GM12872 (cell line): ENCODE data around the gene MRPL54.

ENCODE experiments used
- CTCF ChIP-seq: IDR thresholded peaks from 3 replicates; pipeline ENCODE4 v1.5.1; 2011; ENCODE audit warnings: low read depth, mild to moderate bottlenecking, low read length, moderate library complexity; ENCODE audit not compliant: insufficient read depth

MRPL54 gene

GRCh38 chr19:3792114-3792513 lies 29.6 kb downstream of the MRPL54 start:
- TF ChIP-seq CTCF = no peak

GRCh38 chr19:3793799-3794198 lies 31.3 kb downstream of the MRPL54 start:
- no peak for TF ChIP-seq CTCF

GRCh38 chr19:3796358-3796757 lies 33.9 kb downstream of the MRPL54 start:
- TF ChIP-seq CTCF = no peak

GRCh38 chr19:3798137-3798536 lies 35.7 kb downstream of the MRPL54 start:
- no peak for TF ChIP-seq CTCF

- no peak for TF ChIP-seq CTCF
Measured at GRCh38 chr19:3800996-3801395, 38.5 kb downstream of the MRPL54 start.

- no peak for TF ChIP-seq CTCF
Measured at GRCh38 chr19:3801412-3802096, 39.1 kb downstream of the MRPL54 start.

GRCh38 chr19:3803114-3803888 lies 40.8 kb downstream of the MRPL54 start:
- no peak for TF ChIP-seq CTCF
